EH (cell line): Measurements from ENCODE around the gene GLP1R.
"Not testable (repeated sequence)": the region's sequence is repeated elsewhere in the genome, so short reads cannot be mapped to it uniquely, and the experiment has no call there.

Source experiments
- DNase-seq: peaks from one replicate; pipeline ENCODE4 v3.0.0-alpha.2; 2015; ENCODE audit warnings: low read depth

The GLP1R gene

DNA sequence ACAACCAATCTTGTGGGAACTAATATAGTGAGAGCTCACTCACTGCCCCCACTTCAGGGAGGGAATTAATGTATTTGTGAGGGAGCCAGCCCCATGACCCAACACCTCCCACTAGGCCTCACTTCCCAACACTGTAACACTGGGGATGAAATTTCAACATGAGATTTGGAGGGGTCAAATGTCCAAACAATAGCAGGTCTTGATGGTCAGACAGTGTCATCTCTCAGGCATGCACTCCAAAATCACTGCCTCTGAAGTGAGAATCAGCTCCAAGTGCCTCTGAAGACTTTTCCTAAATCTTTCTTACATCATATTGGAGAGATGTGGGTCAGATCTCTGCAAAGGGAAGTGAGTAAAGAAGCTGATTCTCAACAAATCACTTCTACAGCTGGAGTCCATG is 80.3 kb downstream of the GLP1R start:
- no peak for DNase-seq

GRCh38 chr6:39130691-39131090 is 82.1 kb downstream of the GLP1R start:
- no peak for DNase-seq

DNA sequence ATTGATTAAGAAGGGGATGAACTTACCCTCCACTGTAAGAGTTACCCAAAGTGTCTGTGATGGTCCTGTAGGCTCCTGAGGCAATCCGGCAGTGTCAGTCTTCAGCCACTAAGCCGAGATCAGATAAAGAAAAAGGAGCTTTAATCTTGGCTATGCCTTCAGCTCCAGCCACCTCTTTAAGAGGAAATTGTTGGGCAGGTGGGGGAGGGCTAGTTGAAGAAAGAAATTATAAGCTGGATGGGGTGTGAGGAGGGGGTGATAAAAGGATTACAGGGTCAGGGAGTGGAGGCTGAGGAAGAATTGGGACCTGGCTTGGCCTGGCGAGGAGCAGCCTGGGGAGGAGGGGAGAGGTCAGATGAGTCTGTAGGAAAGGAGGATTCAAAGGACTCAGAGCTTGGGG is 86.2 kb downstream of the GLP1R start:
- not testable (repeated sequence) for DNase-seq

GRCh38 chr6:39136207-39136606 is 87.6 kb downstream of the GLP1R start:
- DNase-seq: not testable (repeated sequence)

DNA sequence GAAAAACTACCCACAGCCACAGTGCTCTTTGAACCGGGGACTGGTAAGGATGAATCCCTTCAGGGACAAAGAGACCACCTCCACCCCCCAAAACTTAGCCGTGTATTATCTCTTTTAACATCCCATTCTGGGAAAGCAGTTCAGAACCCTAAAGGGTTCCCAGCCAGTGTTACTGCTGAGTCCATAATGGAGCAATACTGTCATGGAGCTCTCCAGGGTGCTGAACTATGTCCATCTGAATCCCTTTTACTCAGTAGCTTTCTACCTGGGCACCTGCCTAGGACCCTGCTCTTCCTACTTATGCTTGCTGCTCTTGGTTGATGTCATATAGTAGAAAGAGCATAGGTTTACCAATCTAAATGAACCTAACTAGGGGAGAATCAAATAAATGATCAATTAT is 88.7 kb downstream of the GLP1R start:
- peak; percentile 57 for DNase-seq
